ENCODE data around the gene PDE4D. TPM values are rescaled to one million over a fixed set of nuclear protein-coding genes. Genes with fewer than 3 reads are reported as not detected.
A peak's percentile ranks its signal among the peaks of the same experiment; 100 is the strongest.

PDE4D gene
- total RNA-seq, 2 experiments from 2014 or later = 164 to 175 TPM

DNA sequence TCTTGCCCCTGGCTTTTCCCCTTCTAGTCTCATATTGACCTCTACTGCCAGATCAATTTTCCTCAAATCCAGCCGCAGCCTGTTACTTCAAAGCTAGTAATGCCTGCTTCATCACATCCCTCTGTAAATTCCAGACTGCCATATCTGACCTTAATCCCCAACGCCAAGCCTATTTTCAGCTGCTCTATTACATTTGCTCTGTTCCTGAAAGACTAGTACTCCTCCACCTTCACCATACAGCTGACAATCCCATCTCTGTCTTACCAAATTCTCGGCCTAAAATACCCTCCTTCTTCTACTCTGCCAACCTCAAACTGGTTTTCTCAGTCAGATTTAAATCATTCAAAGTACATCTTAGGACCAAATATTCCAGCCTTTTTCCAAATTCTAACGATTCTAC is 890.4 kb downstream of the PDE4D start:
- H3K4me3 Mint-ChIP-seq = no peak overlapping the region
- peaks cover 11% of the 10 kb centered on the region for H3K4me1 ChIP-seq (ENCODE audit: insufficient read depth, low read length)
- CTCF ChIA-PET = interaction anchor here (0.9 kb wide), 1 partner anchor 170 kb away, joined by 3 read pairs; no protein-coding TSS in a partner anchor
- H3K4me1 Mint-ChIP-seq (ENCODE audit: low read depth) = peaks cover 89% of the 10 kb centered on the region
- H3K9me3 Mint-ChIP-seq = no peaks in the 10 kb centered on the region
- ATAC-seq (ENCODE audit: poor library complexity) (no peak), DNase-seq (no peak)
- H3K27me3 Mint-ChIP-seq = no peaks in the 10 kb centered on the region
- intact Hi-C loops (cut with DNase I, micrococcal nuclease) = no loop called here
- TF ChIP-seq, protein P1, sequence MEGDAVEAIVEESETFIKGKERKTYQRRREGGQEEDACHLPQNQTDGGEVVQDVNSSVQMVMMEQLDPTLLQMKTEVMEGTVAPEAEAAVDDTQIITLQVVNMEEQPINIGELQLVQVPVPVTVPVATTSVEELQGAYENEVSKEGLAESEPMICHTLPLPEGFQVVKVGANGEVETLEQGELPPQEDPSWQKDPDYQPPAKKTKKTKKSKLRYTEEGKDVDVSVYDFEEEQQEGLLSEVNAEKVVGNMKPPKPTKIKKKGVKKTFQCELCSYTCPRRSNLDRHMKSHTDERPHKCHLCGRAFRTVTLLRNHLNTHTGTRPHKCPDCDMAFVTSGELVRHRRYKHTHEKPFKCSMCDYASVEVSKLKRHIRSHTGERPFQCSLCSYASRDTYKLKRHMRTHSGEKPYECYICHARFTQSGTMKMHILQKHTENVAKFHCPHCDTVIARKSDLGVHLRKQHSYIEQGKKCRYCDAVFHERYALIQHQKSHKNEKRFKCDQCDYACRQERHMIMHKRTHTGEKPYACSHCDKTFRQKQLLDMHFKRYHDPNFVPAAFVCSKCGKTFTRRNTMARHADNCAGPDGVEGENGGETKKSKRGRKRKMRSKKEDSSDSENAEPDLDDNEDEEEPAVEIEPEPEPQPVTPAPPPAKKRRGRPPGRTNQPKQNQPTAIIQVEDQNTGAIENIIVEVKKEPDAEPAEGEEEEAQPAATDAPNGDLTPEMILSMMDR (IDR thresholded peaks at IDR 0.05) = no peak
- no peaks in the 10 kb centered on the region for H3K9me3 ChIP-seq (ENCODE audit: control insufficient read depth in 1 of 2, insufficient read depth in 1 of 2, low read length in 2 of 2)
- no peak overlapping the region for H3K27ac Mint-ChIP-seq
- H3K4me3 ChIP-seq (ENCODE audit: low read length) = no peak overlapping the region
- POLR2A ChIA-PET = no interaction called here
- H3K36me3 Mint-ChIP-seq (ENCODE audit: low read depth) = peaks cover 27% of the 10 kb centered on the region
- H3K36me3 ChIP-seq (ENCODE audit: insufficient read depth, low read length) = no peaks in the 10 kb centered on the region
- H3K27me3 ChIP-seq (ENCODE audit: control insufficient read depth in 1 of 2, insufficient read depth in 2 of 2, low read length in 2 of 2) = no peaks in the 10 kb centered on the region
- no peak overlapping the region for H3K27ac ChIP-seq (ENCODE audit: low read depth in 1 of 2, low read length in 2 of 2)

DNA sequence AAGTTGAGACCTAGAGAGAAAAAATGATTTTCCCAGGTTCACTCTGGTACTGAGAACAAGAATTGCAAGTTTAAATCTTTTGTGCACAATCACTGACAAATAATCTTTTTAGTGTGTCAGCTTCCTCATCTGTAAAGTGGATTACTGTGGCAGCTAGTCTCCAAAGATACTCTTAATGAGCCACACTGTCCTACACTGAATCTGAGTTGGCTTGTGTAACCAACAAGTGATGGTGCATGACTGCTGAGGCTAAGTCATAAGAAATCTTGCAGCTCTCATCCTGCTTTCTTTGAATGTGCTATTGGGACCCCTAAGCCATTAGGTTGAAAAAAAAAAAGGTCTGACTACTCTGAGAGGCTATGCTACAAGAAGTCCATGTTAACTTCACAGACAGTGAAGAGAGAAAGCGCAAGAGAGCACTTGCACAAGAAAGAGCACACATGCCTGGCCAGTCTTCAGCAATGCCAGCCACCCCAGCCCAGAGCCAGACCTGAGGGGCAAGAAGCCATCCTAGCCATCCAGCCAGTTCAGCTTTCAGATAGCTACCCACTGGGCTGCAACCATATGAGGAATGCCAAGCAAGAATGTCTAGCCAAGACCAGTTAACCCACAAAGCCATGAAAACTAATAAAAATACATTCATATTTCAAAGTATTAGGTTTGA is 891.2 kb downstream of the PDE4D start:
- Histone ChIP-seq H3K4me1 (ENCODE audit: insufficient read depth, low read length) (peaks cover 11% of the 10 kb centered on the region), H3K27ac (ENCODE audit: low read depth in 1 of 2, low read length in 2 of 2) (no peak overlapping the region), H3K27me3 (ENCODE audit: control insufficient read depth in 1 of 2, insufficient read depth in 2 of 2, low read length in 2 of 2) (no peaks in the 10 kb centered on the region), H3K9me3 (ENCODE audit: control insufficient read depth in 1 of 2, insufficient read depth in 1 of 2, low read length in 2 of 2) (no peaks in the 10 kb centered on the region), H3K36me3 (ENCODE audit: insufficient read depth, low read length) (no peaks in the 10 kb centered on the region), H3K4me3 (ENCODE audit: low read length) (no peak overlapping the region)
- intact Hi-C loops (cut with DNase I, micrococcal nuclease) = no loop called here
- TF ChIP-seq, protein P1 (IDR thresholded peaks at IDR 0.05) = no peak
- ATAC-seq (ENCODE audit: poor library complexity) (no peak), DNase-seq (no peak)
- Mint-ChIP-seq H3K27ac (no peak overlapping the region), H3K36me3 (ENCODE audit: low read depth) (peaks cover 27% of the 10 kb centered on the region), H3K4me1 (ENCODE audit: low read depth) (peaks cover 81% of the 10 kb centered on the region), H3K27me3 (no peaks in the 10 kb centered on the region), H3K9me3 (no peaks in the 10 kb centered on the region), H3K4me3 (no peak overlapping the region)
- POLR2A ChIA-PET = no interaction called here
- CTCF ChIA-PET = interaction anchor here (1.0 kb wide), 1 partner anchor 26 kb away, joined by 3 read pairs; no protein-coding TSS in a partner anchor

DNA sequence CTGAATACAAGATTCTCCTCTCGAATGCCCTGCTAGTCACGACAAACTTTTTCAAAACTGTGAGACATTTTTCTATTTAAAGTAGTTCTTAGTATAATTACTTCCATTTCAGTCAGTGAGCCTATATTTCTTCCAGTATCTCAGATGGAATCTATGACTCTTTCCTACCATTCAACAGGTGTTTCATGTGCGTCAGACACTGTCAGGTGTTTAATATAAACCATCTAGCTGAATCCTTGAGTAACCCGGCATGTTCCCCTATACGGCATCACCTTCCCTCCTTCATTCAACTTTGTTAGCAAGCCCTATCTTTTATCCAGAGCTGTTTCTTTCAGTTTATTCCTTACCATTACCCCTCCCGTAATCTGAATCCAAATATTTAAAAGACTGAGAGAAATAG is 891.8 kb downstream of the PDE4D start:
- Mint-ChIP-seq H3K36me3 (ENCODE audit: low read depth) (peaks cover 27% of the 10 kb centered on the region), H3K27me3 (no peaks in the 10 kb centered on the region), H3K27ac (peak overlapping the region; percentile 54), H3K9me3 (no peaks in the 10 kb centered on the region), H3K4me3 (no peak overlapping the region), H3K4me1 (ENCODE audit: low read depth) (peaks cover 79% of the 10 kb centered on the region)
- no peaks in the 10 kb centered on the region for H3K27me3 ChIP-seq (ENCODE audit: control insufficient read depth in 1 of 2, insufficient read depth in 2 of 2, low read length in 2 of 2)
- H3K36me3 ChIP-seq (ENCODE audit: insufficient read depth, low read length) = no peaks in the 10 kb centered on the region
- ATAC-seq (ENCODE audit: poor library complexity) (no peak), DNase-seq (no peak)
- H3K4me3 ChIP-seq (ENCODE audit: low read length) = no peak overlapping the region
- POLR2A ChIA-PET = no interaction called here
- H3K4me1 ChIP-seq (ENCODE audit: insufficient read depth, low read length) = peaks cover 11% of the 10 kb centered on the region
- intact Hi-C loops (cut with DNase I, micrococcal nuclease) = no loop called here
- no peaks in the 10 kb centered on the region for H3K9me3 ChIP-seq (ENCODE audit: control insufficient read depth in 1 of 2, insufficient read depth in 1 of 2, low read length in 2 of 2)
- H3K27ac ChIP-seq (ENCODE audit: low read depth in 1 of 2, low read length in 2 of 2) = no peak overlapping the region
- TF ChIP-seq, protein P1 (IDR thresholded peaks at IDR 0.05) = no peak
- CTCF ChIA-PET = interaction anchor here (1.0 kb wide), 1 partner anchor 25 kb away, joined by 3 read pairs; no protein-coding TSS in a partner anchor
